IMR-90 (cell line): ENCODE results near the gene C12orf54. TPM values are rescaled to one million over a fixed set of nuclear protein-coding genes. Genes with fewer than 3 reads are reported as not detected.

Experiments used
- ATAC-seq: fragments of 200-7000 bp; cut with Tn5 transposase; 2 replicates; pipeline ENCODE4 v1.9.1; 2020; ENCODE audit warnings: low read depth, mild to moderate bottlenecking, moderate library complexity
- BruUV-seq: library from RNA; stranded (reverse); fragments of 400-500 nt; replicated peaks from 2 replicates; lab custom pipeline; 2021; lab: Mats Ljungman, UMichigan
- CTCF ChIA-PET: fragments of 300-600 bp; formaldehyde crosslinking; extraction: SDS; loops from one replicate; lab custom pipeline; 2021; ENCODE audit warnings: antibody characterized with exemption; lab: Yijun Ruan, JAX
- POLR2A ChIA-PET: fragments of 300-600 bp; sonication (Branson Sonifier 250); formaldehyde crosslinking; loops from one replicate; lab custom pipeline; 2022; ENCODE audit warnings: antibody characterized with exemption; ENCODE audit not compliant: unreplicated experiment; lab: Charles Lee
- DNase-seq: peaks from one replicate; pipeline ENCODE4 v3.0.0; 2013
- H2AFZ ChIP-seq: replicated peaks from 2 replicates; pipeline ENCODE3; 2013; ENCODE audit warnings: low read length, mild to moderate bottlenecking; ENCODE audit not compliant: poor library complexity
- H2AK5ac ChIP-seq: 2 replicates; pipeline ENCODE4 v1.6.1; 2013; ENCODE audit warnings: low read depth, low read length, inconsistent platforms
- H2AK9ac ChIP-seq: replicated peaks from 2 replicates; pipeline ENCODE3; 2013; ENCODE audit warnings: mild to moderate bottlenecking, low read depth, low read length, moderate library complexity; ENCODE audit not compliant: poor library complexity
- H2BK120ac ChIP-seq: 2 replicates; pipeline ENCODE4 v1.6.1; 2013; ENCODE audit warnings: low read depth, low read length, inconsistent platforms
- H2BK15ac ChIP-seq: 3 replicates; pipeline ENCODE4 v1.6.1; 2013; ENCODE audit warnings: low read depth, low read length, inconsistent platforms
- H2BK20ac ChIP-seq: 2 replicates; pipeline ENCODE4 v1.6.1; 2013; ENCODE audit warnings: low read depth, mild to moderate bottlenecking, inconsistent platforms, low read length, moderate library complexity
- H2BK5ac ChIP-seq: 2 replicates; pipeline ENCODE4 v1.6.1; 2013; ENCODE audit warnings: mild to moderate bottlenecking, low read depth, low read length, inconsistent platforms; ENCODE audit not compliant: poor library complexity, severe bottlenecking
- H3K14ac ChIP-seq: replicated peaks from 2 replicates; pipeline ENCODE4 v1.6.1; 2013; ENCODE audit warnings: low read depth, low read length, inconsistent platforms
- H3K18ac ChIP-seq: 2 replicates; pipeline ENCODE4 v1.6.1; 2013; ENCODE audit warnings: low read depth, low read length, control low read depth
- H3K23ac ChIP-seq: 2 replicates; pipeline ENCODE4 v1.6.1; 2013; ENCODE audit warnings: low read depth, low read length, inconsistent platforms
- H3K27ac ChIP-seq: 2 replicates; pipeline ENCODE4 v1.5.1; 2013; ENCODE audit warnings: mild to moderate bottlenecking, control low read depth, low read length; ENCODE audit not compliant: insufficient read depth
- H3K27me3 ChIP-seq: 2 replicates; pipeline ENCODE4 v1.6.1; 2013; ENCODE audit warnings: low read length; ENCODE audit not compliant: control insufficient read depth, insufficient read depth
- H3K36me3 ChIP-seq: 2 replicates; pipeline ENCODE4 v1.6.1; 2013; ENCODE audit warnings: low read length, mixed read lengths; ENCODE audit not compliant: control insufficient read depth, insufficient read depth
- H3K4ac ChIP-seq: 2 replicates; pipeline ENCODE4 v1.6.1; 2013; ENCODE audit warnings: low read depth, low read length, inconsistent platforms
- H3K4me1 ChIP-seq: 2 replicates; pipeline ENCODE4 v1.6.1; 2013; ENCODE audit warnings: low read length, mixed read lengths; ENCODE audit not compliant: control insufficient read depth, insufficient read depth
- H3K4me2 ChIP-seq: 2 replicates; pipeline ENCODE4 v1.6.1; 2013; ENCODE audit warnings: low read depth, mild to moderate bottlenecking, control low read depth, low read length, moderate library complexity
- H3K4me3 ChIP-seq: 2 replicates; pipeline ENCODE4 v1.5.1; 2013; ENCODE audit warnings: low read depth, mild to moderate bottlenecking, control low read depth, low read length, moderate library complexity; ENCODE audit not compliant: insufficient read depth
- H3K56ac ChIP-seq: 2 replicates; pipeline ENCODE4 v1.6.1; 2013; ENCODE audit warnings: low read length, inconsistent platforms; ENCODE audit not compliant: insufficient read depth; ENCODE audit errors: extremely low read depth
- H3K79me1 ChIP-seq, 2 experiments: 2 replicates each; pipeline ENCODE4 v1.6.1; 2013; ENCODE audit warnings: low read length in 2 of 2, inconsistent platforms in 1 of 2, low read depth in 1 of 2
- H3K9ac ChIP-seq: 2 replicates; pipeline ENCODE4 v1.6.1; 2013; ENCODE audit warnings: low read depth, low read length, control low read depth
- H3K9me1 ChIP-seq: 2 replicates; pipeline ENCODE4 v1.6.1; 2013; ENCODE audit warnings: low read length, inconsistent platforms; ENCODE audit not compliant: insufficient read depth
- H3K9me3 ChIP-seq: 2 replicates; pipeline ENCODE4 v1.6.1; 2013; ENCODE audit warnings: low read length; ENCODE audit not compliant: control insufficient read depth, insufficient read depth
- H4K20me1 ChIP-seq: 2 replicates; pipeline ENCODE4 v1.6.1; 2013; ENCODE audit warnings: low read length, inconsistent platforms; ENCODE audit not compliant: insufficient read depth
- H4K5ac ChIP-seq: 2 replicates; pipeline ENCODE4 v1.6.1; 2013; ENCODE audit warnings: mild to moderate bottlenecking, low read depth, low read length, control low read depth
- H4K8ac ChIP-seq, 2 experiments: 2 replicates each; pipeline ENCODE4 v1.6.1; 2013; ENCODE audit warnings: low read depth in 2 of 2, low read length in 2 of 2, control low read depth in 1 of 2, inconsistent platforms in 1 of 2
- H4K91ac ChIP-seq: 2 replicates; pipeline ENCODE4 v1.6.1; 2013; ENCODE audit warnings: low read depth, low read length, inconsistent platforms; ENCODE audit not compliant: insufficient read depth
- BHLHE40 ChIP-seq: fragments of 150-350 bp; IDR thresholded peaks from 2 replicates; pipeline ENCODE4 v1.6.1; 2016; ENCODE audit warnings: mild to moderate bottlenecking, low read depth, low read length
- CEBPB ChIP-seq: IDR thresholded peaks from 2 replicates; pipeline ENCODE4 v1.6.1; 2012; ENCODE audit warnings: low read depth, low read length, improper control_type of control experiment
- CHD1 ChIP-seq: IDR thresholded peaks from 2 replicates; pipeline ENCODE4 v1.6.1; 2012; ENCODE audit warnings: low read depth, low read length, improper control_type of control experiment
- ELK1 ChIP-seq: fragments of 150-350 bp; IDR thresholded peaks from 2 replicates; pipeline ENCODE4 v1.6.1; 2016; ENCODE audit warnings: low read depth, mild to moderate bottlenecking, low read length, moderate library complexity, borderline replicate concordance
- FOS ChIP-seq: fragments of 150-350 bp; IDR thresholded peaks from 2 replicates; pipeline ENCODE4 v1.6.1; 2016; ENCODE audit warnings: low read depth, low read length
- MXI1 ChIP-seq: IDR thresholded peaks from 2 replicates; pipeline ENCODE4 v1.6.1; 2012; ENCODE audit warnings: low read depth, mild to moderate bottlenecking, low read length, moderate library complexity, borderline replicate concordance
- NFE2L2 ChIP-seq: fragments of 150-350 bp; IDR thresholded peaks from 2 replicates; pipeline ENCODE4 v1.6.1; 2016; ENCODE audit warnings: low read depth, mild to moderate bottlenecking, low read length
- POLR2A ChIP-seq: IDR thresholded peaks from 2 replicates; pipeline ENCODE4 v1.6.1; 2012; ENCODE audit warnings: mild to moderate bottlenecking, low read depth, low read length
- RAD21 ChIP-seq: IDR thresholded peaks from 2 replicates; pipeline ENCODE4 v1.6.1; 2012; ENCODE audit warnings: low read length, improper control_type of control experiment
- RCOR1 ChIP-seq: IDR thresholded peaks from 2 replicates; pipeline ENCODE4 v1.6.1; 2012; ENCODE audit warnings: mild to moderate bottlenecking, low read length, improper control_type of control experiment; ENCODE audit not compliant: insufficient replicate concordance
- RFX5 ChIP-seq: IDR thresholded peaks from 2 replicates; pipeline ENCODE4 v1.8.0; 2012; ENCODE audit warnings: low read depth, mild to moderate bottlenecking, low read length, moderate library complexity
- SMC3 ChIP-seq: fragments of 150-350 bp; IDR thresholded peaks from 2 replicates; pipeline ENCODE4 v1.6.1; 2016; ENCODE audit warnings: low read depth, mild to moderate bottlenecking, antibody characterized with exemption, low read length, moderate library complexity
- USF2 ChIP-seq: fragments of 150-350 bp; IDR thresholded peaks from 2 replicates; pipeline ENCODE4 v1.6.1; 2017; ENCODE audit warnings: mild to moderate bottlenecking, antibody characterized with exemption, low read length, low read depth
- WGBS, 2 experiments: methylation state at CpG; one replicate each; pipeline versions ENCODE4 v1.1.5 to v1.1.7; 2013; ENCODE audit warnings: missing lambda C conversion rate in 2 of 2; ENCODE audit not compliant: insufficient read length in 1 of 2; ENCODE audit errors: extremely low coverage in 2 of 2; 5-methylcytosine and 5-hydroxymethylcytosine counted together
- dilution Hi-C: fragments of 300-500 bp; cut with HindIII; formaldehyde crosslinking; loops from one replicate; pipeline ENCODE4 v1.14.3; 2018; ENCODE audit warnings: low sequenced_read_pairs; ENCODE audit not compliant: unreplicated experiment
- in situ Hi-C: fragments of 300-500 bp; cut with MboI; formaldehyde crosslinking; loops from 3 replicates; pipeline ENCODE4 v1.14.3; 2019; ENCODE audit warnings: low sequenced_read_pairs, inconsistent platforms, mixed read lengths
- intact Hi-C: fragments of 100-400 bp; cut with micrococcal nuclease; formaldehyde crosslinking; loops from 2 replicates; pipeline ENCODE4 v1.10.0; 2022
- polyA plus RNA-seq, 3 experiments: library from polyadenylated mRNA; depleted of rRNA; stranded (reverse); fragments of >200 nt; gene quantifications; 2 replicates each; pipeline ENCODE4 v1.2.3, GENCODE V29; 2012; ENCODE audit warnings: low replicate concordance in 1 of 3
- total RNA-seq: library from RNA; depleted of rRNA; stranded (reverse); fragments of >200 nt; gene quantifications from 2 replicates; pipeline ENCODE4 v1.2.3, GENCODE V29; 2012
- TF ChIP-seq, protein P1 (sequence below): conservative IDR thresholded peaks from 2 replicates; pipeline ENCODE4 v1.5.1; 2012; ENCODE audit warnings: mild to moderate bottlenecking, low read depth, low read length, improper control_type of control experiment

C12orf54 gene
- total and polyA plus RNA-seq, 2 of the 4 experiments (the other 2 are of a cell fraction), result not detected

- Histone ChIP-seq H3K9me3 (no peaks in the 10 kb centered on the region), H3K23ac (no peak overlapping the region), H3K56ac (no peak overlapping the region), H3K27me3 (no peaks in the 10 kb centered on the region), H4K91ac (no peak overlapping the region), H3K9ac (no peak overlapping the region), H3K36me3 (no peaks in the 10 kb centered on the region), H2BK5ac (no peak overlapping the region), H4K20me1 (no peaks in the 10 kb centered on the region), H2AFZ (no peak overlapping the region), H4K5ac (no peak overlapping the region), H3K4me1 (no peaks in the 10 kb centered on the region), H3K9me1 (no peaks in the 10 kb centered on the region), H3K4ac (no peak overlapping the region), H2BK20ac (no peak overlapping the region), H4K8ac (no peak overlapping the region), H2BK120ac (no peak overlapping the region), H3K27ac (no peak overlapping the region), H3K18ac (no peak overlapping the region), H3K4me3 (no peak overlapping the region), H3K14ac (no peak overlapping the region), H2AK9ac (no peak overlapping the region), H3K79me1 (no peaks in the 10 kb centered on the region), H2AK5ac (no peak overlapping the region), H2BK15ac (no peak overlapping the region), H3K4me2 (no peak overlapping the region)
- no TSS peak for BruUV-seq
- TF ChIP-seq CEBPB (no peak), RCOR1 (no peak), RFX5 (no peak), BHLHE40 (no peak), NFE2L2 (no peak), CHD1 (no peak), MXI1 (no peak), POLR2A (no peak), SMC3 (no peak), RAD21 (no peak), USF2 (no peak), ELK1 (no peak), FOS (no peak)
- TF ChIP-seq, protein P1, sequence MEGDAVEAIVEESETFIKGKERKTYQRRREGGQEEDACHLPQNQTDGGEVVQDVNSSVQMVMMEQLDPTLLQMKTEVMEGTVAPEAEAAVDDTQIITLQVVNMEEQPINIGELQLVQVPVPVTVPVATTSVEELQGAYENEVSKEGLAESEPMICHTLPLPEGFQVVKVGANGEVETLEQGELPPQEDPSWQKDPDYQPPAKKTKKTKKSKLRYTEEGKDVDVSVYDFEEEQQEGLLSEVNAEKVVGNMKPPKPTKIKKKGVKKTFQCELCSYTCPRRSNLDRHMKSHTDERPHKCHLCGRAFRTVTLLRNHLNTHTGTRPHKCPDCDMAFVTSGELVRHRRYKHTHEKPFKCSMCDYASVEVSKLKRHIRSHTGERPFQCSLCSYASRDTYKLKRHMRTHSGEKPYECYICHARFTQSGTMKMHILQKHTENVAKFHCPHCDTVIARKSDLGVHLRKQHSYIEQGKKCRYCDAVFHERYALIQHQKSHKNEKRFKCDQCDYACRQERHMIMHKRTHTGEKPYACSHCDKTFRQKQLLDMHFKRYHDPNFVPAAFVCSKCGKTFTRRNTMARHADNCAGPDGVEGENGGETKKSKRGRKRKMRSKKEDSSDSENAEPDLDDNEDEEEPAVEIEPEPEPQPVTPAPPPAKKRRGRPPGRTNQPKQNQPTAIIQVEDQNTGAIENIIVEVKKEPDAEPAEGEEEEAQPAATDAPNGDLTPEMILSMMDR, result no peak
- ChIA-PET CTCF (interaction anchor here (0.6 kb wide), 1 partner anchor 95 kb away, joined by 3 read pairs; no protein-coding TSS in a partner anchor), POLR2A (no interaction called here)
- intact Hi-C loops, result no loop called here
- in situ Hi-C loops, result no loop called here
- no CpG with 5 or more reads among the region's 2 CpGs for WGBS, 2 experiments
- ATAC-seq (no peak), DNase-seq (no peak)
- dilution Hi-C loops, result no loop called here
Measured at GRCh38 chr12:48486261-48486660, 4.0 kb downstream of the C12orf54 start.
